T-helper 22 cell (primary cell): Measurements from ENCODE around the gene NECAB3.

Experiments used
- DNase-seq: peaks from one replicate; pipeline ENCODE4 v3.0.0-alpha.2; 2020; ENCODE audit warnings: low read depth

NECAB3 gene

GRCh38 chr20:33677991-33678702, 3.9 kb upstream of the NECAB3 start:
- no peak for DNase-seq

GRCh38 chr20:33676652-33677645, 2.7 kb upstream of the NECAB3 start:
- DNase-seq = no peak

- DNase-seq = no peak
Measured at GRCh38 chr20:33676121-33676520, 1.9 kb upstream of the NECAB3 start.

GRCh38 chr20:33675136-33675959, 1.1 kb upstream of the NECAB3 start:
- DNase-seq = no peak

DNA sequence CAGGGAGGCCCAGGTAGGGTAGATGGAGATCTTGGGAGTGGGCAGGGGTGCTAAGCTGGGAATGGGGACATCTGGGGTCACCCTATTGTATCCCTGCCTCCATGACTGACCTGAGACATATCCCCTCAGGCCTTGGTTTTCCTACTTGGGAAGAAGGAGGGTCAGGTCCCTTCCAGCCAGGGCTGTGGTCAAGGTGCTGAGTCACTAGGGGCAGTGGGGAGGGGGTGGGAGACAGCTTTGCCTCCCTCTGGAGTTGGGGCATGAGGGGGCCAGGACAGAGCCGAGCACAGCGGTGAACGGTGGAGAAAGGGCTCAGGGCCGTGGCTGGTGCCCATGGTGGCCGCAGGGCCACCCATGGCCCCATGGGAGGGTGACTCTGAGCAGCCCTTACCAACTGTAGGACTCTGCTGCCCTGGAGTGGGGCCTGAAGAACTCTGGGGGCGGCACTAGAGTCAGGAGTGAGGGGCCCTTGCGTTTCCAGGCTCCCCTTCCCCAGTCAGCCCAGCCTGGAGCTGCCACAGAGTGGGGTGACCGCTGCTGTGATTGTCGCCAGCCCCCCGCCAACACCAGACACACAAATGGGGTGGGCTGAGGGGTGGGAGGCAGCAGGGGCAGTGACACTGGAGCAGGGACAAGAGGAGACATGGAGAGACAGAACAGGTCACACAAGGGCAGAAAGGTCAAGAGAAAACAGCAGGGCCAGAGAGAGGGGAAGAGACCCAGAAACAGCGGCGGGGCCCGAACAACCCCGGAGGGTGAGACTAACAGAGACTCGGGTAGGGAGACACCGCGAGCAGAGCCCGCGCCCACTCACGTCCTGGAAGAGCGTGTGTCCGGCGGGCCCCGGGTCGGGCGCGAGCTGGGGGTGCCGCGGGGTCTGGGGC, 576 bp downstream of the NECAB3 start:
- no peak for DNase-seq

DNA sequence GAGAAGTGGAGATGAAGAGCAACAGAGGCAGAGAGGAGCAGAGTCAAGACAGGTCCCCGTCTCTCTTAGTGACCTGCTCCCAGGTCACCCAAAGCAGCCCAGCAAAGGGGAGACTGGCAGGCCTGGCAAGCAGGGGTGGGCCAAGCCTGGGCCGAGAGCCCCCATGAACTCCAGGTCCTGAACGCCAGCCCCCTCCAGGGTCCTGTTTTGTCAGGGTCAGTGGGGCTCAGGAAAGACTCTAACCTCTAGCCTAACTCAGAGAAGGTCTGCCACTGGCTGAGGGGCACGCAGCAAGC, 1.2 kb downstream of the NECAB3 start:
- DNase-seq = no peak

DNA sequence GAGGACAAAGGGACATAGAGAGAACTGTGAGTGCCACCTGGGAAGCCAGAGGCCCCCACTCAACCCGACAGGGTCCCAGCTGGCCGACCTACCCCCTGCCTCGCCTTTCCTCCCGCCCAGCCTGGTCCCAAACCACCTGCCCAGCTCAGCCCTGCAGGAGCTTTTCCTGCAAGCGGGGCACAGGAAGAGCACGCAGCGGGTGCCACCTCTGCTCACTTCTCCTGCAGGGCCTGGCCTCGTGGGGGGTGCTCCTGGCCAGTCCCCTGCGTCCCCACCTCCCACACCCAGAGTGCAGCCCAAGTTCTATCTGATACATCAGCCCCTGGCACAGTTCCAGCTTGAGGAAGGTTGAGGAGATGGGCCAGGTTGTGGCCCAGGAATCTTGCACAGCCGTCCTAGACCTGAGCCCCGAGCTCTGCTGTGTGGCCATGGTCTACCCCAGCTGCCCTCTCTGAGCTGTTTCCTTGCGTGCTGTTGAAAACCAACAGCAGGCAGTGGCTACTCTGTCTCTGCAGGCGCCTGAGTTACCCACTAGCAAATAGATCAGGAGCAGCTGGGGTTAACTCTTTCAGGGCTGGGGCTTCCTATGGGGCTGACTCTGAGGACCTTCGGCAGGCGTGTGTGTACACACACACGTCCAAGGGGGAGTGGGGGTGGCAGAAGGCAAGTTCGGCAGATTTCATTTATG, 1.7 kb downstream of the NECAB3 start:
- DNase-seq = no peak

GRCh38 chr20:33671573-33672288, 2.5 kb downstream of the NECAB3 start:
- no peak for DNase-seq

- no peak for DNase-seq
Measured at GRCh38 chr20:33670715-33671499, 3.3 kb downstream of the NECAB3 start.

DNA sequence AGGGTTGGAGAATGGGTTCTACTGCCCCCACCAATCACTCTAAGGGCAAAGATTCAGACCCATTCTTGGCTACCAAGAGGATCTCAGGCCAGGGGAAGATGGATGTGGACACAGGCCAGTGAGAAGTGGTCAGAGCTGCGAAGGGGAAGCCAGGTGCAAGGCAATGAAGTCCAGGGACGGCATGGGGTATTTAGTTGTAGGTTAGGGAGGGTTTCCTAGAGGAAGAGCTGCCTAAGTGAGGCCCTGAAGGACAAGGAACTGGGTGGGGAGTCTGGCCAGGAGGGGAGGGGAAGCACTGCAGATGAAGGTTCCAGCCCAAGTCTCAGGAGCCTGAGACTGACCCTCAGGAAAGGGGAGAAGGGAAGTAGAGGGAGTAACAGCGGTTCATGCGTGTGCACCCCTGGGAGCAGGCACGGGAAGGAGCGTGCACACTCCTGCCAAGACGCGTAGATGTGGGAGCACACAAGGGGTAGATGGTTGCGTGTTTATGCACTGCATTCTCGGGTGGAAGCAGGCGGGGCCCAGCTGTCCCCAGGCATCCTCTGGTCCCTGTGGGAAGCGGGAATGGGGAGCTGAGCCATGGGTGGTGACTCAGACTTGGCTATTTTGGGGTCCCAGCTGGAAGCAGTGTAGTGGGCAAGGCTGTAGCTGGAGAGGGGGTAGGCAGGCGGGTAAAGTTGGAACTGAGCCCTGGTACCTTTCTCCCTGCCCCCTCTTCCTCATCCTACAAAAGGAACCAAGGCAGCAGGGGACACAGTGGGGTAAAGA, 4.2 kb downstream of the NECAB3 start:
- no peak for DNase-seq

DNA sequence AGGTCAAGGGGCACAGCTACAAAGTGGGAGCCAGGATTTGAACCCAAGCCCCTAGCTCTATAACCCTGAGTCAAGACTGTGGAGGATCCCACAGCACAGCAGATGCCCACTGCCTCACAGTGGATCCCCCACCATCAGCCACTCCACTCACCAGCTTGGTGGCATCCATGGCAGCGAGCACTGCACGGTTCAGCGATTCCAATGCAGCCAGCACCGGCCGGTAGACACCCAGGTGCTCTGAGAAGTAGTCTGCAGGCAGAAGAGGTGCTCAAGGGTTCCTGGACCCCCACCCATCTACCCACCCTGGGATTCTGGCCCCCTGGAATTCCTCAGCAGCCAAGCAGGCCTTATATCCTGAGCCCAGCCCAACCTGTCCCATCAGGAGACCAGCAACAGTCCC, 5.0 kb downstream of the NECAB3 start:
- DNase-seq = no peak

GRCh38 chr20:33668466-33669155, 5.6 kb downstream of the NECAB3 start:
- no peak for DNase-seq

- peak; percentile 58 for DNase-seq
Measured at GRCh38 chr20:33667676-33668465, 6.4 kb downstream of the NECAB3 start.

- DNase-seq = no peak
Measured at GRCh38 chr20:33667245-33667675, 7.0 kb downstream of the NECAB3 start.

GRCh38 chr20:33666293-33667244, 7.7 kb downstream of the NECAB3 start, which contains the start of gene ACTL10:
TSS of gene ACTL10 (plus strand) at chr20:33666943. CDS start at chr20:33667498, 555 bp downstream.
- DNase-seq = peak; percentile 69

- DNase-seq = no peak
Measured at GRCh38 chr20:33664762-33665144, 9.5 kb downstream of the NECAB3 start.
